GM21825 (cell line): ENCODE data around the gene KRTAP12-2.
"Not testable (repeated sequence)": the region's sequence is repeated elsewhere in the genome, so short reads cannot be mapped to it uniquely, and the experiment has no call there.

Source experiments
- ATAC-seq: cut with Tn5 transposase; IDR thresholded peaks from one replicate; pipeline ENCODE4 v1.9.1; 2021; ENCODE audit warnings: mild to moderate bottlenecking, moderate library complexity; ENCODE audit not compliant: unreplicated experiment

The KRTAP12-2 gene

GRCh38 chr21:44702973-44703730 lies 36.4 kb upstream of the KRTAP12-2 start:
- ATAC-seq = no peak

GRCh38 chr21:44702111-44702972 lies 35.6 kb upstream of the KRTAP12-2 start:
- no peak for ATAC-seq

- ATAC-seq = no peak
Measured at GRCh38 chr21:44701541-44701940, 34.8 kb upstream of the KRTAP12-2 start.

GRCh38 chr21:44701023-44701400 lies 34.3 kb upstream of the KRTAP12-2 start:
- no peak for ATAC-seq

GRCh38 chr21:44700101-44701022 lies 33.6 kb upstream of the KRTAP12-2 start:
- ATAC-seq = no peak

- ATAC-seq = no peak
Measured at GRCh38 chr21:44699502-44700001, 32.8 kb upstream of the KRTAP12-2 start.

- ATAC-seq = no peak
Measured at GRCh38 chr21:44697811-44698734, 31.3 kb upstream of the KRTAP12-2 start.

GRCh38 chr21:44697172-44697810 lies 30.6 kb upstream of the KRTAP12-2 start, which contains the start of gene KRTAP10-12:
Gene KRTAP10-12, plus strand, starts transcription at chr21:44697172. Its CDS starts 30 bp downstream, at chr21:44697202.
- not testable (repeated sequence) for ATAC-seq

- ATAC-seq = no peak
Measured at GRCh38 chr21:44696572-44696971, 29.8 kb upstream of the KRTAP12-2 start.

GRCh38 chr21:44695641-44696040 lies 28.9 kb upstream of the KRTAP12-2 start:
- no peak for ATAC-seq

- ATAC-seq = no peak
Measured at GRCh38 chr21:44695184-44695583, 28.5 kb upstream of the KRTAP12-2 start.

GRCh38 chr21:44694776-44695175 lies 28.0 kb upstream of the KRTAP12-2 start:
- no peak for ATAC-seq

GRCh38 chr21:44692798-44693512 lies 26.2 kb upstream of the KRTAP12-2 start:
- no peak for ATAC-seq

GRCh38 chr21:44691686-44692085 lies 25.0 kb upstream of the KRTAP12-2 start:
- no peak for ATAC-seq

GRCh38 chr21:44689740-44690139 lies 23.0 kb upstream of the KRTAP12-2 start:
- ATAC-seq = not testable (repeated sequence)

GRCh38 chr21:44687671-44688070 lies 20.9 kb upstream of the KRTAP12-2 start:
- no peak for ATAC-seq

- ATAC-seq = no peak
Measured at GRCh38 chr21:44686843-44687561, 20.3 kb upstream of the KRTAP12-2 start.
